GM12878 (cell line): ENCODE data around the gene KLF9. TPM values are rescaled to one million over a fixed set of nuclear protein-coding genes. Genes with fewer than 3 reads are reported as not detected.

Experiments
- CBX3 ChIP-seq: fragments of 200-600 bp; sonication (generic); IDR thresholded peaks from 2 replicates; pipeline ENCODE4 v1.6.1; 2016; ENCODE audit warnings: low read depth, borderline replicate concordance
- CEBPZ ChIP-seq: fragments of 150-350 bp; IDR thresholded peaks from 2 replicates; pipeline ENCODE4 v1.6.1; 2016; ENCODE audit warnings: low read depth, low read length
- CHD4 ChIP-seq: fragments of 200-600 bp; sonication (generic); IDR thresholded peaks from 2 replicates; pipeline ENCODE4 v1.6.1; 2016; ENCODE audit warnings: mild to moderate bottlenecking
- FOS ChIP-seq: IDR thresholded peaks from 3 replicates; pipeline ENCODE4 v1.6.1; 2011; ENCODE audit warnings: borderline replicate concordance; ENCODE audit not compliant: insufficient read length; ENCODE audit errors: extremely low read depth
- HDGF ChIP-seq: fragments of 450-650 bp; IDR thresholded peaks from 2 replicates; pipeline ENCODE4 v1.6.1; 2016; ENCODE audit warnings: antibody characterized with exemption
- PRDM15 ChIP-seq: fragments of 450-650 bp; formaldehyde crosslinking; IDR thresholded peaks from 2 replicates; pipeline ENCODE4 v1.4.0; 2020; ENCODE audit warnings: mild to moderate bottlenecking, moderate library complexity
- RB1 ChIP-seq: fragments of 450-650 bp; formaldehyde crosslinking; IDR thresholded peaks from 2 replicates; pipeline ENCODE4 v1.6.1; 2017; ENCODE audit warnings: mild to moderate bottlenecking, borderline replicate concordance
- SKIL ChIP-seq: fragments of 450-650 bp; IDR thresholded peaks from 2 replicates; pipeline ENCODE4 v1.6.1; 2017; ENCODE audit warnings: mild to moderate bottlenecking, low read depth, inconsistent platforms; ENCODE audit not compliant: poor library complexity, severe bottlenecking
- SMARCA5 ChIP-seq: fragments of 450-650 bp; IDR thresholded peaks from 2 replicates; pipeline ENCODE4 v1.6.1; 2017; ENCODE audit warnings: mild to moderate bottlenecking
- SMC3 ChIP-seq: IDR thresholded peaks from 2 replicates; pipeline ENCODE4 v1.6.1; 2011; ENCODE audit warnings: low read length, improper control_type of control experiment, borderline replicate concordance
- SP1 ChIP-seq: IDR thresholded peaks from one replicate; pipeline ENCODE4 v1.6.1; 2011; ENCODE audit warnings: low read depth, low read length
- ZBTB11 ChIP-seq: fragments of 450-650 bp; formaldehyde crosslinking; IDR thresholded peaks from 2 replicates; pipeline ENCODE4 v1.5.0; 2022; ENCODE audit warnings: mild to moderate bottlenecking, missing genetic modification characterization
- ZBTB33 ChIP-seq: fragments of 450-650 bp; IDR thresholded peaks from 2 replicates; pipeline ENCODE4 v1.6.1; 2017; ENCODE audit warnings: mild to moderate bottlenecking
- polyA plus RNA-seq, 11 experiments: library from polyadenylated mRNA; depleted of rRNA in 4 of 11; unstranded in 6 of 11; stranded (reverse) in 5 of 11; fragments of >200 nt; fragmentation: Nextera tagmentation in 4 of 11; fragmentation: Illumina TruSeq in 1 of 11; extraction: Ambion mirVana in 4 of 11; extraction: Trizol in 1 of 11; gene quantifications; 1 replicate in 1 of 11; 2 replicates in 10 of 11; pipeline versions ENCODE4 v1.2.1 to v1.2.3, GENCODE V29; 2011 to 2016; ENCODE audit warnings: inconsistent platforms in 2 of 11, missing spikeins in 2 of 11, low read depth in 1 of 11
- total RNA-seq, 4 experiments: library from RNA; depleted of rRNA in 3 of 4; stranded (reverse); fragments of >200 nt in 3 of 4; fragmentation: Illumina TruSeq in 1 of 4; extraction: Trizol in 1 of 4; gene quantifications; 2 replicates each; pipeline versions ENCODE4 v1.2.1 to v1.2.3, GENCODE V29; 2013 to 2021

Gene KLF9
- total and polyA plus RNA-seq, 10 of the 15 experiments (the other 5 are each of a cell fraction or from before 2014, with no cell fraction given): 0.09 to 0.96 (median 0.83) TPM

GRCh38 chr9:70413799-70414775 lies at the start of gene KLF9 (continued):
- TF ChIP-seq PRDM15 (CRISPR knock-in tag) (no peak), SKIL (no peak), CBX3 (no peak), HDGF (peak; percentile 63; the same call in 1 of the 2 replicates), CHD4 (no peak), RB1 (no peak), ZBTB33 (no peak), SMC3 (no peak), FOS (no peak), CEBPZ (no peak), SMARCA5 (0 out of 2 replicates have a peak, but pooled peaks have one; percentile 25), ZBTB11 (no peak), SP1 (peak; percentile 74)
